OCI-LY1 (cell line): Measurements from ENCODE around the gene ZNF281.

ENCODE experiments used
- EZH2 ChIP-seq: fragments of 200-600 bp; sonication (generic), shearing (Covaris generic); IDR thresholded peaks from 2 replicates; pipeline ENCODE4 v1.8.0; 2017; ENCODE audit warnings: borderline replicate concordance, mixed run types, mild to moderate bottlenecking, antibody characterized with exemption, low read length, moderate library complexity, mixed read lengths
- TF ChIP-seq, protein P1 (sequence below): fragments of 200-600 bp; sonication (generic), shearing (Covaris generic); IDR thresholded peaks from 2 replicates; pipeline ENCODE4 v1.5.1; 2017; ENCODE audit warnings: mild to moderate bottlenecking, antibody characterized with exemption, low read length, moderate library complexity, mixed read lengths

DNA sequence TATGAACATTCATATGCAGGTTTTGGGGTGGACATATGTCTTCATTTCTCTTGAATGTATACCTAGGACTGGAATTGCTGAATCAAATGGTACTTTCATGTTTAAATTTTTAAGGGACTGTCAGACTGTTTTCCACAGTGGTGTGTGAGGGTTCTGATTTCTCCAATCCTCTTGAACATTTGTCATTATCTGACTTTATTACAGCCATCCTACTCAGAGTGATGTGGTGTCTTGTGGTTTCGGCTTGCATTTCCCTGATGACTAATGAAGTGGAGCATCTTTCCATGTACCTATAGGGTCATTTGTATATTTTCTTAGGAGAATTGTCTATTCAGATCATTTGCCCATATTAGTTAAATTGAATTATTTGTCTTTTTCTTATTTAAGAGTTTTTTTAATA is 35.4 kb upstream of the ZNF281 start:
- TF ChIP-seq, protein P1, sequence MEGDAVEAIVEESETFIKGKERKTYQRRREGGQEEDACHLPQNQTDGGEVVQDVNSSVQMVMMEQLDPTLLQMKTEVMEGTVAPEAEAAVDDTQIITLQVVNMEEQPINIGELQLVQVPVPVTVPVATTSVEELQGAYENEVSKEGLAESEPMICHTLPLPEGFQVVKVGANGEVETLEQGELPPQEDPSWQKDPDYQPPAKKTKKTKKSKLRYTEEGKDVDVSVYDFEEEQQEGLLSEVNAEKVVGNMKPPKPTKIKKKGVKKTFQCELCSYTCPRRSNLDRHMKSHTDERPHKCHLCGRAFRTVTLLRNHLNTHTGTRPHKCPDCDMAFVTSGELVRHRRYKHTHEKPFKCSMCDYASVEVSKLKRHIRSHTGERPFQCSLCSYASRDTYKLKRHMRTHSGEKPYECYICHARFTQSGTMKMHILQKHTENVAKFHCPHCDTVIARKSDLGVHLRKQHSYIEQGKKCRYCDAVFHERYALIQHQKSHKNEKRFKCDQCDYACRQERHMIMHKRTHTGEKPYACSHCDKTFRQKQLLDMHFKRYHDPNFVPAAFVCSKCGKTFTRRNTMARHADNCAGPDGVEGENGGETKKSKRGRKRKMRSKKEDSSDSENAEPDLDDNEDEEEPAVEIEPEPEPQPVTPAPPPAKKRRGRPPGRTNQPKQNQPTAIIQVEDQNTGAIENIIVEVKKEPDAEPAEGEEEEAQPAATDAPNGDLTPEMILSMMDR: no peak
- no peak for TF ChIP-seq EZH2
